SU-DHL-6 (cell line): ENCODE data around the gene CASQ2.

Experiments used
- CTCF ChIP-seq: fragments of 200-600 bp; sonication (generic); IDR thresholded peaks from one replicate; pipeline ENCODE4 v1.5.1; 2017; ENCODE audit warnings: antibody characterized with exemption, mild to moderate bottlenecking, low read length, moderate library complexity; ENCODE audit not compliant: insufficient read depth, poor library complexity, severe bottlenecking
- EZH2phosphoT487 ChIP-seq: fragments of 200-600 bp; sonication (generic), shearing (Covaris generic); conservative IDR thresholded peaks from 2 replicates; pipeline ENCODE4 v1.6.1; 2018; ENCODE audit warnings: mild to moderate bottlenecking, antibody characterized with exemption, low read length, moderate library complexity, mixed read lengths

- no peak for TF ChIP-seq CTCF
- no peak for TF ChIP-seq EZH2phosphoT487
These were observed 73.7 kb downstream of the CASQ2 start for GRCh38 chr1:115694805-115695204.
